ENCODE measurements around the gene GGNBP2. TPM values are rescaled to one million over a fixed set of nuclear protein-coding genes. Genes with fewer than 3 reads are reported as not detected.

Gene GGNBP2
- total RNA-seq, 2 donors from 2014 or later: 67.6 to 81.0 TPM

- Histone ChIP-seq H3K9ac (ENCODE audit: low read depth in 2 of 2, low read length in 2 of 2) (no peak overlapping the region), H3K4me1 (peaks cover 6% of the 10 kb centered on the region), H3K36me3 (no peaks in the 10 kb centered on the region), H3K9me3 (no peaks in the 10 kb centered on the region), H3K27me3 (no peaks in the 10 kb centered on the region), H3K27ac (no peak overlapping the region), H3K4me3 (no peak overlapping the region)
- no peak for TF ChIP-seq CTCF (IDR thresholded peaks at IDR 0.05)
- no peak for DNase-seq
- intact Hi-C loops (cut with DNase I): loop anchor here (10.0 kb wide), 1 partner anchor 767 kb away; the partner anchor contains the start of gene C17orf78
Measured at GRCh38 chr17:36608280-36608679, 63.6 kb downstream of the GGNBP2 start.

- peak; percentile 45 for DNase-seq
- Histone ChIP-seq H3K36me3 (no peaks in the 10 kb centered on the region), H3K9ac (ENCODE audit: low read depth in 2 of 2, low read length in 2 of 2) (peak overlapping the region in 1 of 2 donors; percentile 9), H3K27ac (no peak overlapping the region), H3K4me3 (no peak overlapping the region), H3K4me1 (peaks cover 6% of the 10 kb centered on the region), H3K27me3 (no peaks in the 10 kb centered on the region), H3K9me3 (no peaks in the 10 kb centered on the region)
- intact Hi-C loops (cut with DNase I): loop anchor here (10.0 kb wide), 1 partner anchor 766 kb away; the partner anchor contains the start of gene C17orf78
- TF ChIP-seq CTCF (IDR thresholded peaks at IDR 0.05): no peak
Measured at GRCh38 chr17:36608794-36609497, 64.2 kb downstream of the GGNBP2 start.

- Histone ChIP-seq H3K9me3 (no peaks in the 10 kb centered on the region), H3K27me3 (no peaks in the 10 kb centered on the region), H3K9ac (ENCODE audit: low read depth in 2 of 2, low read length in 2 of 2) (no peak overlapping the region), H3K4me3 (no peak overlapping the region), H3K4me1 (peaks cover 6% of the 10 kb centered on the region), H3K36me3 (no peaks in the 10 kb centered on the region), H3K27ac (no peak overlapping the region)
- TF ChIP-seq CTCF (IDR thresholded peaks at IDR 0.05): no peak
- DNase-seq: no peak
- intact Hi-C loops (cut with DNase I): loop anchor here (10.0 kb wide), 1 partner anchor 765 kb away; the partner anchor contains the start of gene C17orf78
Measured at GRCh38 chr17:36609498-36609862, 64.8 kb downstream of the GGNBP2 start.

GRCh38 chr17:36610474-36610873 lies 65.8 kb downstream of the GGNBP2 start:
- Histone ChIP-seq H3K36me3 (no peaks in the 10 kb centered on the region), H3K4me1 (peaks cover 6% of the 10 kb centered on the region), H3K27me3 (no peaks in the 10 kb centered on the region), H3K9ac (ENCODE audit: low read depth in 2 of 2, low read length in 2 of 2) (no peak overlapping the region), H3K9me3 (no peaks in the 10 kb centered on the region), H3K4me3 (no peak overlapping the region), H3K27ac (no peak overlapping the region)
- intact Hi-C loops (cut with DNase I): no loop called here
- no peak for DNase-seq
- no peak for TF ChIP-seq CTCF (IDR thresholded peaks at IDR 0.05)

GRCh38 chr17:36611345-36612072 lies 66.8 kb downstream of the GGNBP2 start:
- Histone ChIP-seq H3K27ac (no peak overlapping the region), H3K9me3 (no peaks in the 10 kb centered on the region), H3K36me3 (no peaks in the 10 kb centered on the region), H3K4me3 (no peak overlapping the region), H3K27me3 (no peaks in the 10 kb centered on the region), H3K4me1 (peaks cover 6% of the 10 kb centered on the region), H3K9ac (ENCODE audit: low read depth in 2 of 2, low read length in 2 of 2) (no peak overlapping the region)
- intact Hi-C loops (cut with DNase I): no loop called here
- no peak for TF ChIP-seq CTCF (IDR thresholded peaks at IDR 0.05)
- no peak for DNase-seq

Data from colonic mucosa (tissue), 4 donors.